Right hindlimb (tissue), 1 donor: Measurements from ENCODE around the gene PTH1R.
A peak's percentile ranks its signal among the peaks of the same experiment; 100 is the strongest.

Source experiments
- DNase-seq: peaks from one replicate; pipeline ENCODE4 v3.0.0-alpha.2; 2018

Gene PTH1R

DNA sequence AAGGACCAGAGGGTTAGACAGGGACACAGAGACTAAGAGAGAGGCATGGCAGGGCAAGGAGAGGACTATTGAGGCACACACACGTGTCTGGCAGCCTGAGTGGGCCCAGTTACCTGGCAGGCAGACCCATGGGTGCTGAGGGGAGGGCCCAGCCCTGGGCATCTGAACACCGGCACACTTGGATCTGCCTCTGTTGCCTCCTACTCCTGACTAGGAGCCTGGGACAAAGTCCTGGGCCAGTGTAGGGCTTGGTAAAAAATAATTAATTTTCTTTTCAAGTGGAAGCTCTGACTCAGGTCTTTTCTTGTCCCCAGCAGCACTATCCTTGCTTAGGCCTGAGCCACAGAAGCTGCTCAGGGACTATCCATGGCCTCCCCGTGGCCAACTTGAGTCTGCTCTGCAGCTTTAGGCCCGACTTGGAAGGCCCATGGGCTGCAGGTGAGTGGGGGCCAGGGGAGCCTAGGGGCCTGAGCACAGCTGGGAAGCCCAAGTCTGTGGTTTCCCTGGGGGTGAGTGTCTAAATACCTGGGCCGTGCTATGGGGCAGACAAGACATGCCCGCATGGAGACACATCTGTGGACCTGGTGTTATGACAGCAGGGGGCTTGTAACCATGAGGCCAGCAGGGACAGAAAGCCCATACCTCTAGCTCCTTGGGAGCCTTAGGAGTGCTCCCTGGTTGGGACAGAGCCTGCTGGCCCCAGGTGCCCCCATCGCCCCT is at the start of gene PTH1R:
Gene PTH1R, plus strand, starts transcription at position 316 of the 720 bp plus-strand sequence. CDS start 5,839 bp downstream, outside the sequence.
- no peak for DNase-seq

DNA sequence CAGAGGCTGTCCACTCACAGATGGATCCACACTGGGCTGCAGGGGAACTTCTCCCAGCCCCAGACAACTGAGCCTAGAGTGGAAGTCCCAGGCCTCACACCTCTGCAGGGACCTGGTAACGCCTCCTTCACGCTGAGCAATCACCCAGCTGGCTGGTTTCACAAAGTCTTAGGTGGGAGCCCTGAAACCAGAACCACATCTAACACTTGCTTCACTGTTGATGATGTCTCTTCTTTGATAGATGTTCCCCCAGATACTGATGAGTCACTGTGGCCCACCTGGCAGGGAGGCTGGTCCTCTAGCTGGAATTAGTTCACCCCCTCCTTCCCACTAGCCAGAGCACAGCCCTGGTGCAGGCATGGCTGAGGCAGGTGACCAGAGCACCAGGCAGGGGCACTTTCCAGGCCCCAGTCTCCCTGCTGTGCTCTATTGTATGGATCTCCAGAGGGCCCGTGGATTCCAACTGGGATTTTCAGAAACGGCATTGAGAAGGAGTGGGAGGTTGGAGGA is 47.8 kb upstream of the PTH1R start:
- no peak for DNase-seq

DNA sequence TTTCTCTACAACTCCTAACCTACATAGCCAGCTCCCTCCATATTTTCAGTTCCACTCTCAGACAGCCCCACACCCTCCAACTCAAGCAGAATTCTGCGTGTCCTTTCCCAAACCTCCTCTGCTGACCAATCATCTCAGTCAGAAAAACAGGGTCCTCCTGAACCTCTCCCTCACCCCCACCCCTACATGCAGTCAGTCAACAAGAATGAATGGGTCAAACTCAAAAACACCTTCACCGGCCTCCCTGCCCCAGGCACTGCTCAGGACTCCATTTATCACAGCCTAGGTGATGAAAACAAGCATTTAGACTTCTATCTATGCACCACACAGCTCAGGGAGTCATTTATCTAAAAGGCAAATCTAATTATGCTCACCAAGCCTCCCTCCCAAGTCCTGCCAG is 46.7 kb upstream of the PTH1R start:
- DNase-seq = no peak

DNA sequence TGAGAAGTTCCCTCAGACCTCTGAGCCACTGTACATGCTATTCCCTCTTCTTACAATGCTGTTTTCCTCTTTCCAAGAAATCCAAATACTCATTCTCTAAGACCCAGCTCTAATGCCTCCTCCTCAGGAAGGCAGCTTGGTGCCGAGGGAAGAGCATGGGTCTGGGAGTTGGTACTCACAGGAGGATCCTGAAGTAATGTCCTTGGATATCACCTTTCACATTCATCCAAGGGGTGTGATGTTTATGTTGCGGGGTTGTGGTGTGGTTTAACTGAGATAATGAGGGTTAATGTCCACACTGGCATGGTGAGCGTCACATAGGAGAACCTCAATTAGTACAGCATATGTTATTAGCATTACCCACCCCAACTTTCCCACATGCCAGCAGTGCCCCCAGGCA is 46.2 kb upstream of the PTH1R start:
- DNase-seq = no peak

DNA sequence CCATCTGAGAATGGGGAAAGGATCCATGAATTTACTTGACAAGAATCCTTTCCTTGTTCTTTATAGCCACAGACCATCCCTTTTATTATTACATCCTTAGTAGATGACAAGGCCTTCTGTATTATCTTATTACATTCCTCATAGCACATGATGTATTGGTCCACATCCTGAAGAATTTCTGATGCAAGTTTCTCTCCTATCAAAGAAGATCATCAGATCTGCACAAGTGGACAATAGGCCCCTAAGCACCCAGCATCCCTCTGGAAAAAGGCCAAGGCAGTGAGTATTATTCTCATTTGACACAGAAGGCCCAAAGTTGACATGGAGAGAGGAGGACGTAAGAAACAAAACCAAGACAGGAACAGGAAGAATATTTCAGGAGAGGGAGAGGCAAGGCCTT is 45.7 kb upstream of the PTH1R start:
- DNase-seq = no peak

DNA sequence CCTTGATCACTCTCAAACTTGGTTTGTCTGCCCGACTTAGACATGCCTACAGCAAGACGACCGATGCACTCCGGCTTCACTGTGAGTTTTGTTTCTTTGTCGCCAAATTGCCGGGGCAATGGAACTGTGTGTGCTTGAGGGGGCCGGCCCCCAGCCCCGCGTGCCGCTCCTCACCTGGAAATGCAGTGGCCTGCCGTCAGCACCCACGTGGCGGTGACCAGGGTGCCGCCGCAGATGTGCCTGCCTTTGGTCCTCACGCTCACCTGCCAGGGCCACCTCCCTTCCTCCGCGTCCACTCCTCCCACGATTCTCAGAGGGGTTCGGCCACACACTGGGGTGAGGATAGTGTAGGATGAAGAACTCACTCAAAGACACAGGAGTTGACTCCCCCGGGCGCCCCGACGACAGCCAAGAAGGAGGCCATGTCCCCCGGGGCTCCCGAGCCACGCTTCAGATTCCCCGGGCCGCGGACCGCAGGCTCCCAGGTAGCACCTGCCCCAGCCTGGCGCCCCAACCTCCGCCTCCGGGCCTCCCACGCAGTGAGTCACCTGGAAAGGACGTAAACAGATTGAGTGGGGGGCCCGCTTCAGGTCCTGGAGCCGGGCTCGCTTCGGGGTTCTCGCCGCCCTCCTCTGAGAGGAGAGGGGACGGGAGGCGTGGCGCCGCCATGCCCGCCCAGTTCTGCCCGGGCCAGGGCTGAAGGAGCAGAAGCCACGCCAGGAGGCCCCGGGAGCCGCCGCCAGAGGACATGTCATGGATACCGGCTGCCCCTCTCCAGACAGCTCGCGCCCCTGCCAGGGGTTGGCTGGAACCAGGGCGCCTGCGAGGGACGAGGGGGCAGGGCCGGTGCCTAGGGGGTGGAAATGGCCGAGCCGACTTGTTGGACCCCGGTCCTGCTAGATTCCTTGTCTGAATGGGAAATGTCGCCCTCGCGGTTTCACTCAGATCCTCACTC is 43.9 kb upstream of the PTH1R start:
- DNase-seq = no peak

DNA sequence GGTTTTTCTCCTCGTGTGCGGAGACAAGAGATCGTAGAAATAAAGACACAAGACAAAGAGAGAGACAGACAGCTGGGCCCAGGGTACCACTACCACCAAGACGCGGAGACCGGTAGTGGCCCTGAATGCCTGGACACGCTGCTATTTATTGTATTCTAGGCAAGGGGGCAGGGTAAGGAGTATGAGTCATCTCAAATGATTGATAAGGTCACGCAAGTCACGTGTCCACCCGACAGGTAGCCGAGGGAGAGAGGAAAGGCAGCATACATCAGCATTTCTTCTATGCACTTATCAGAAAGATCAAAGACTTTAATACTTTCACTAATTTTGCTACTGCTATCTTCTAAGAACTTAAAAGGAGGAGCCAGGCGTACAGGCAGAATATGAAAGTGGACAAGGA is 42.5 kb upstream of the PTH1R start:
- no peak for DNase-seq

DNA sequence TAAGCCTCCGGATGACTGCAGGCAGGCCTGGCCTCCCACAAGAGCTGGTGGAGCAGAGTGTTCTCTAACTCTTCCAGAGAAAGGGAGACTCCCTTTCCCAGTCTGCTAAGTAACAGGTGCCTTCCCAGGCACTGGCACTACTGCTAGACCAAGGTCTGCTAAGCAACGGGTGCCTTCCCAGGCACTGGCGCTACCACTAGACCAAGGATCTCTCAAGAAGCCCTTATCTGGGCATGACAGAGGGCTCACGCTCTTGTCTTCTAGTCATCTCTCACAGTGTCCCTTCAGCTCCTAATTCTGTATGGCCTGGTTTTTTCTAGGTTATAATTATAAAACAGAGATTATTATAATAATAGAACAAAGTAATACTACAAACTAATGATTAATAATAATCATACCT is 42.0 kb upstream of the PTH1R start:
- no peak for DNase-seq

DNA sequence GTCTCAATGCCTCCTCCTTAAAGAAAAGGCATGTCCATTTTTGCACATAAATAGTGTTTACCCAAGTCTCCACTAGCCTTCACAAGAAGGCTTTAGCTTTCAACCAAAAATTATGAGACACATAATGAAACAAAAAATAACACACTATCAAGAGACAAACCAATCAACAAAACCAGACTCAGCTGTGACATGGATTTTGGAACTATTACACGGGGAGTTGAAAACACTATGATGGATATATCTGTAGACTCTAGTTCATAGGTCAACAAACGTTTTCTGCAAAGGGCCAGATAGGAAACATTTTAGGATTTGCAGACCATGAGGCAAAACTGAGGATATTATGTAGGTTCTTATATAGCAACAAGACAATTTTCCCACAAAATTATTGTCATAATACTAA is 39.2 kb upstream of the PTH1R start:
- no peak for DNase-seq

DNA sequence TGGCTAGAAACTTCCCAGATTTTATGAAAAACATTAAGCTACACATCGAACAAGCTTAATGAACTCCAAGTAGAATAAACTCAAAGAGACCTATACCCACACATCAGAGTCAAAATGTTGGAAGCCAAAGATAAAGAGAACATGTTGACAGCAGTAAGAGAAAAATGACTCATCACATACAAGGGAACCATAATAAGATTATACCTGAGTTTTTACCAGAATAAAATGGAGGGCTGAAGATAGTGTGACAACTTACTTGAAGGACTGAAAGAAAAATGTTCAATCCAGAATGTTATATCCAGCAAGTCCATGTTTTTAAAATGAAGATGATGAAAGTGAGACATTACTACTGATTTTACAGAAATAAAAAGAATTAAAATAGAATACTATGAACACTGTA is 37.0 kb upstream of the PTH1R start:
- no peak for DNase-seq

DNA sequence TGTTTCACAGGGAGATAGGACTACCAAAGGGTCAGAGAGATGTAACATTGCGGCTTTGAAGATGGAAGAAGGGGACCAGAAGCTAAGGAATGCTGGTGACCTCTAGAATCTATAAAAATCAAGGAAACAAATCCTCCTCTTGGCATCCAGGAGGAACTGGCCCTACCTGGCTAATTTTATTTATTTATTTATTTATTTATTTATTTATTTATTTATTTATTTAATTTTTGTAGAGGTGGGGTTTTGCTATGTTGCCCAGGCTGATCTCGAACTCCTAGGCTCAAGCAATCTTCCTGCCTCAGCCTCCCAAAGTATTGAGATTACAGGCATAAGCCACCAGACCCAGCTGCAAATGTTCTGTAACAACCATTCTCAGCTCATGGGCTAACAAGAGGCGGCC is 34.0 kb upstream of the PTH1R start:
- no peak for DNase-seq

DNA sequence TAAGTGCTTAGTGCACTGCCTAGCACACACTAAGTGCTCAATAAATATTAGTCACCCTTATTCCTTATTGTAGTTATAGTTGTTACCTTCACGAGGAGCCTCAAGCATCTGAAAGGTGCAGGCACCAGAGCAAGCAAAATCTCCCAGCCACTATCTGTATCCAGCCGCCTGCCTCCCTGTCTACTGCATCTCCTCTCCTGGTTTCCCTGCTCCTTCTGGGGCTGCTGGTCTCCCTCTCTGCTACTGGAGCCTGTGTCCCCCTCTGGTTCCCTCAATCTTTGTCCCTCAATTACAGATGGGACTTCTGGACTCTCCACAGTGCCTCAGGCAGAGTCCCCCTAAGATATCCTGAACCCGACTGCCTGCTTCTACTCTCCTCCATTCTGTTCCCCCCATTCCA is 33.1 kb upstream of the PTH1R start:
- no peak for DNase-seq

DNA sequence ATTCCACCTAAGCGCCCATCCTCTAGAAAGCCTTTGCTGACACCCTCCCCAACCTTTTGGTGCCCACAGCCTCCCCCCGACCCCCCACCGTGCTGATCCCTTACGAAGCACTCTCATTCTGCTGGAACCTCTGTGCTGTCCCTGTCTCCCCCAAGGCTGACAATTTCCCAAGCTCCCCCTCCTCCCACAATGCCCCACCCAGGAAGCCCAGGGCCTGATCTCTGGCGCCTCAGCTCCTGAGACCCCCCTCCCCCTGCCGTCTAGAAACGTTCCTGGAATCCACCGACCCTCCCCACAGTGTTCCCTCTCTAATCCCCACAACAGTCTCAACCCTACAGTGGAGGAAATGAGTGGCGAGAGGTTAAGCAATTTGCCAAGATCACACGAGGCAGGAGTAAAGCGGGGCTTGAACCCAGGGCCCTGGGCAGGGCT is 32.6 kb upstream of the PTH1R start:
- no peak for DNase-seq

DNA sequence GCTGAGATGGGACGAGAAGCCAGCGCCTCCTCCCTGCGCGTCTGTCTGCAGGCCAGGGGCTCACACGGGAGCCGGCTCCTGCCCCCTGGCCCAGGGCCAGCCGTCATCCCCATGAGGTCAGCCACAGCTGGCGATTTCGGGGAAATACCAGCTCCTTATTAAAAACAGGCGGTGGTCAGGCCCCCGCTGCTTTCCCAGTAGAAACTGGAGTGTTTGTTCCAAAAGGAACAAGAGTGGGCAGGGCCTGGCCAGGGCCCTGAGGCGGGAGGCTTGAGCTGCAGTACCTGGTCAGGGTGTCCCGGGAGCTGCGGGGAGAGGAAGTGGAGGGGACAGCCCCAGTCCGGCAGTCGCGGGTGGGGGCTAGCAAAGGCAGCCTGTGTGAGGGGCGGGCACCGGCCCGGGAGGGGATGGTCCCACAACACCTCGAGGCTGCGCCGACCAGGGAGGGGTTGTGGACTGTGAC is 32.1 kb upstream of the PTH1R start:
- peak; percentile 89 for DNase-seq

DNA sequence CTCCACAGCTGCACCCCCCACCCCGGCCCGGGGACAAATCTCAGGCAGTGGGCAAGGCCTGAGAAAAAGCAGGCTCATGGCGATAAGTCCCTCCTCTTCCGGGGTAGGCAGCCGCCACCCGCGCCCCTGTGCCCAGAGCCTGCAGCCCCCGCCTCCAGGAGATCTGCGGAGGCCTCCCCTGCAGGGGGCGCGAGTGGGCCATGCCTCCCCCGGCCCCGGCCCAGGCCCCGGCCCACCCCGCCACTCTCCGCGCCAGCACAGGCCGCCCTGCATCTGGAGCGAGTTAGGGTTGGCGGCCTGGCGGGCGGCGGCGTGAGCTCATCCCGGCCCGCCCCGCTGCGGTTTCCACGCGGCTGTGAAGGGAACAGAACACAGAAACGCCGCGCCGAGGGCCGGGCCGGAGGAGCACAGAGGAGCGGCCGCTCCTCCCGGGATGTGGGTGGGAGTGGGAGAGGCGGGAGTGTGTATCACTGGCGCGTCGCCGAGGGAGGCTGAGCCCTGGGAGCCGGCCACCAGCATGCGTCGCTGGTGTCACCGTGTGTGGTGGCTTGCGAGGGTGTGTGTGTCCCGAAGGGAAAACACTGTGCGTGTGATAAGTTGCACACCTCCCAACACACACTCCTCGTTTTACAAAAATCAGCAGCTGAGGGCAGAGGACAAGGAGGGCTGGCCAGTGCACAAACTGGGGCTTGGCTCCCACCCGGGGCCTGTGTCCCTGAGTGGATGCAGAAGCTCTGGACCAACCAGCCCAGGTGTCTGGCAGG is 31.5 kb upstream of the PTH1R start:
- peak; percentile 94 for DNase-seq

DNA sequence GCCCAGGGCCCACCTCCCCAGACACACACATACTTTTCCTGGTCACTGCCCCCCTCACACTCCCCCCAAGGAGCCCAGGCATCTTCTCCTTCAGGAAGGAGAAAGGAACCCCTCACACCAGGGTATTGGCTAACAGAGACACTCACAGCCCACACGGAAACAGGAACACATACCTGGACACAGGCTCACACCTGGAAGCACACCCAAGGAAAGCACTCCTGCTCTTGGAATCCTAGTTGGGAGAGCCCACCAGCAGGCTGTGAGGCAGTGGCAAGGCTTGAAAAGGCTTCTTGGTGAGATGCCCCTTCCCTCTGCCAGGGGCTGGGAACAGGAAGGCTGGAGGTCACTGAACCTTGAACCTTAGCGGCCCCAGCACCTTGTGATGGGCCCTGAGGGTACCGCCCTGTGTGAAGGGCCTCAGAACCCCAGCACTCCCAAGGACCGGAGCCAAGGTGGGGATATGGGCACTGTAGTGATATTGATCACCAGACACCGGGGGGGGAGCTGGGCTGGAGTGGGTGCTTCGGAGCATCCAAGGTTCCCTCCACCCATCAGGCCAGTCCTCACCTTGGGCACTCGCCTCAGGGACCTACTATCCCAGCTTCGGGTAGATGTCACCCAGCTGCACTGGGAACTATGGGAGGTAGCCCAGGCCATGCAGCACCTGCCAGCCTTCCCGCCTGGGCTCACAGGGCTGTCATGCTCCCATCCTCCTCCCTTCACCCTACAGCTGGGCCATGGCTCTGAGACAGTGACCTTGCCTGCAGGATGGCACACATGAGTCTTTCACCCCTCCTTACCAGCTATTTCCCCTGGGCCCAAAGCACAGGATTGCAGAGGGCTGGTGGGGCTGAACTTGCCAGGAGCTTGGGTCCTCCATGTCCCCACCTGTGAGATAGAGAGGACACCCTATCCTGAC is 30.6 kb upstream of the PTH1R start:
- peak; percentile 31 for DNase-seq

DNA sequence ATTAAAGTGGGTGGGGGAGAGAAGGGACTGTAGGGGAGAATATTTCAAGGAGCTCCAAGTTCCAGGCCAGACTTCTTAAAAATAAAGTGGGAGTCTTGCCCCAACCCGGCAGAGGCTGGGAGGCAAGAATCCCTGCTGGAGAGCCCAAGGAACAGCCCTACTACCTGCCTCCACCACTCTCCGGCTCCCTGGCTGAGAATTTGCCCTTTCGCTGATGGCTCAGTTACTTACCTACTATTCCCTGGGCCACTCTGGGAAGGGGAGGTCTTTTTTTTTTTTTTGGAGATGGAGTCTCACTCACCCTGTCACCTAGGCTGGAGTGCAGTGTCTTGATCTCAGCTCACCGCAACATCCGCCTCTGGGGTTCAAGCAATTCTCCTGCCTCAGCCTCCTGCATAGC is 29.8 kb upstream of the PTH1R start:
- no peak for DNase-seq

DNA sequence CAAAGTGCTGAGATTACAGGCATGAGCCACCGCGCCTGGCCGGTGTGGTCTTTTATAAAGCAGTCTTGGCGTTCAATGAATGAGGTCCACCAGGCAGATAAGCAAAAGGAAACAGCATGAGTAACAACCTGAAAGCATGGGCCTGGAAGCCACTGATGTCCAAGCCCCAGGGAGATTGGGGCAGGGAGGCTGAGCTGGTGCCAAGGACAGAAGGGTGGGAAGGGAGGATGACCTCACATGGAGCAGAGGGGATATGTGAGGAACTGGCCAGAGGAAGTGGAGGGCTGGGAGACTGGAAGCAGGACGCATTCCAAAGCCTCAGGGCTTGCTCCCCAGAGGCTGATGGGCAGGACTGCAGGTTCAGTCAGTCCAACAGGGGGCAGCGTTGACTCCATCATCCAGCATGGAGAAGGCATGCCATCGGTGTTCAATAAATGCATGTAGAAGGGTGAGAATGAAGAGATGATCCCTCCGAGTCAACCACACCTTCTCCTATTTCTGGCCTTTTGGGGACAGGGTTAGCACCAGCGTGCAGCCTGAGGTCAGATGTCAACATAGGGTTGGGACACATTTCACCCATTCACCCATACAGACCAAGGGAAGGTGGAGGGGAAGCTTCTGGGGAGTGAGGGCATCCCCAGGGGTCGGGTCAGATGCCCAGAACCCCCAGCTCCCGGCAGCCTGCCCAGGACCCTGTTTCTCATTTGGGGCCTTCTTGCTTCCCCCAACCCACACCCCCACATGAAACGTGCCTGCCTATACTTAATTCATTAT is 29.1 kb upstream of the PTH1R start:
- DNase-seq = peak; percentile 31

DNA sequence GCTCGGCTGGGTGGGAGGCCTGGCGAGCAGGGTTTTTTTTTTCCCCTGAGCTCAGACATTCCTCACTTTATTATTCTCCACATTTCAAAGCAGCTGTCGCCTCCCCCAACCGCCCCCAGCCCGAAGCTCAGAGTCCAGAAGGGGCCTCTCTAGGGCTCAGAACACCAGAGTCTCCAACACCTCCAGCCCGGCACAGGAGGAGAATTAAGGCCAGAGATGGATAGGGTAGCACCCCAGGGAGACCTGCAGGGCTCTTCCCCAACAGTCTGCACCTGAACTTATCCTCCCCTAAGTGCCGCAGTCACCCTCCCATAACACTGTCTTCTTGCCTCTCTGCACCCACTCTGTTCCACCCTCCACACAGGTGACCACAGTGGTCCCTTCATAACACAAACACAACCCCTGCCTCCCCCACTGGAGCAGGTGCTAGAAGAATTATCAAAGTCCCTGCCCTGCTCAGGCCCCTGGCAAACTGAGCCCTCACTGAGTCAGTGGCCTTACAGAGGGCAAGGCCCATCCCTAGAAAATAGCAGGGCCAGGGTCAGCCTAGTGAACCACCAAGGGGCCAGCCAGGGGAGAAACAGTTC is 28.4 kb upstream of the PTH1R start:
- DNase-seq = peak; percentile 17

DNA sequence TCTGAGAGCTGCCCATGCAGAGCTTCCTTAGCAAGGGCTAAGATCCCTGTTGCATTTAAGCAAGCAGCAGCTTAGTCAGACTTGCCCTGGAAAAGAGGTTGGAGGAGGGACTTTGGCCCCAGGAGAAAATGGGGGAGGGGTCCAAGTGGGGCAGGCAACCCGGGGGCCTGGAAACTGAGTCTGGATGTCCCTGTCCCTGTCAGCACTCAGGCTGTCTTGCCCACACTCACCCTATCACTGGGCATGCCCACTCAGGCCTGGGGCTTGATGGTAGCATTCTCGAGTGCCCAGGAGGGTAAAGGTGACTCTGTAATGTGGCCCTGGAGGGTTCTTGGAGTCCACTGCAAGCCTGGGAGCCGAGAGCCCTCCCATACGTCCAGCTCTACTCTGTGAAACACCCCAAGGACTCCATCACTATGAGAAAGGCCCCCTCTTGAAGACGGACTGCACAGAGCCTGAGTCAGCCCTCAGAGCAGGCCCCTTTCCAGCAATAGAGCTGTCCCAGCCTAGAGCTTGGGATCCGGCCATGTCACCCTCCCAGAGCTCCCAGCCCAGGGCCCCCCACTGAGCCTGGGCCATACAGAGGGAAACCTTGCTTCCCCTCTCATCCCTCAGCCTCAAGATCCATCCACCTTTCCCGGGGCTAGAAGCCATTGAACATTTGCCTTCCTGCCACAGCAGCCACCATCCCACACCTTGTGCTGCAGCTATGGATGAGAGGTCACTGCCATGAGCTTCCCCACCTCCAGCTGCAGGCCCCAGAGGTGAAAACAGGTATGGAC is 27.6 kb upstream of the PTH1R start:
- peak; percentile 18 for DNase-seq
